ENCODE measurements around the gene LRCH3. TPM values are rescaled to one million over a fixed set of nuclear protein-coding genes. Genes with fewer than 3 reads are reported as not detected.

LRCH3 gene
- total and polyA plus RNA-seq, 11 donors = 11.1 to 40.3 (median 24.0) TPM

DNA sequence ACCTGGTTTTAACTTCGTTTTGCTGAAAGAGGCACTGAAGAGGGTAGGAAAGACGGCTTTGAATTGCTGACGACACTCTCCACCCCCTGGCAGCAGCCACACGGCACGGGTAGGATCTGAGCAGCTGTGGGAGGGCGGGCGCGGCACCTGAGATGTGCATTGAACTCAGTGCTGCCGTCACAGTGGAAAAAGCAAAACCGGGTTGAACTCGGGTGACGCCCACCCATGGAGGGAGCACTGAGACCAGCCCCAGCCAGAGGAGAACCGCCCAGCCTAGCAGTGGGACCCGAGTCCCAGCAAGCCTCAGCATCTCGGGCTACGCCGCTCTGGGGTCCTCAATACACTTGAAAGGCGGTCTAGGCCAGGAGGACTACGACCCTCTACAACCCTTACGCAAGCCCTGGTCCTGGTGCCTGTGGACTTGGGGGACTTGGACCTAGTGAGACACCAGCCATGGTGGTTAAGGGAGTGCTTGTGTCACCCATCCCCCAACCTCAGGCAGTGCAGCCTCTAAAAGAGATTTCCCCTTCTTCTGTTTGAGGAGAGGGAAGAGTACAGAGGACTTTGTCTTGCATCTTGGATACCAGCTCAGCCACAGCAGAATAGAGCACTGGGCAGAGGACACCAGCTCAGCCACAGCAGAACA, 108.9 kb downstream of the LRCH3 start:
- DNase-seq = no peak
- peak in 1 of 4 donors; percentile 45 for ATAC-seq
- no peaks in the 10 kb centered on the region for H3K36me3 ChIP-seq

DNA sequence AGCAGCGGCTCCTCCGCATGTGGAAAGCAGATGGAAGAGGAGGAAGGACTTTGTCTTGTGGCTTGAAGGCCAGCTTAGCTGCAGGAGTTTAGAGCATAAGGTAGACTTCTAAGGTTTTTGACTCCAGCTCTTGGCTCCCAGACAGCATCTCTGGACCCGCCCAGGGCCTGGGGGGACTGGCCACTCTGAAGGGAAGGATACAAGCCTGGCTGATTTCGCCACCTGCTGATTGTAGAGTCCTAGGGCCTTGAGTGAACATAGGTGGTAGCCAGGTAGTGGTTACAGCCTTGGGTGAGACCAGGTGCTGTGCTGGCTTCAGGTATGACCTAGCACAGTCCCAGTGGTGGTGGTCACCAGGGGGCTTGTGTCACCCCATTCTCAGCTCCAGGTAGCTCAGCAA, 110.6 kb downstream of the LRCH3 start:
- no peaks in the 10 kb centered on the region for H3K27me3 ChIP-seq
- no peaks in the 10 kb centered on the region for H3K36me3 ChIP-seq
- H3K4me1 ChIP-seq = peaks cover 0 to 13% (median 0%) of the 10 kb centered on the region in 12 donors
- intact Hi-C loops (cut with DNase I) = no loop called here
- WGBS, 4 donors = 81 to 97% (median 90%) methylated on average over 2 to 4 of the region's 4 CpGs
- H3K27ac ChIP-seq = no peak overlapping the region
- TF ChIP-seq, protein P1, sequence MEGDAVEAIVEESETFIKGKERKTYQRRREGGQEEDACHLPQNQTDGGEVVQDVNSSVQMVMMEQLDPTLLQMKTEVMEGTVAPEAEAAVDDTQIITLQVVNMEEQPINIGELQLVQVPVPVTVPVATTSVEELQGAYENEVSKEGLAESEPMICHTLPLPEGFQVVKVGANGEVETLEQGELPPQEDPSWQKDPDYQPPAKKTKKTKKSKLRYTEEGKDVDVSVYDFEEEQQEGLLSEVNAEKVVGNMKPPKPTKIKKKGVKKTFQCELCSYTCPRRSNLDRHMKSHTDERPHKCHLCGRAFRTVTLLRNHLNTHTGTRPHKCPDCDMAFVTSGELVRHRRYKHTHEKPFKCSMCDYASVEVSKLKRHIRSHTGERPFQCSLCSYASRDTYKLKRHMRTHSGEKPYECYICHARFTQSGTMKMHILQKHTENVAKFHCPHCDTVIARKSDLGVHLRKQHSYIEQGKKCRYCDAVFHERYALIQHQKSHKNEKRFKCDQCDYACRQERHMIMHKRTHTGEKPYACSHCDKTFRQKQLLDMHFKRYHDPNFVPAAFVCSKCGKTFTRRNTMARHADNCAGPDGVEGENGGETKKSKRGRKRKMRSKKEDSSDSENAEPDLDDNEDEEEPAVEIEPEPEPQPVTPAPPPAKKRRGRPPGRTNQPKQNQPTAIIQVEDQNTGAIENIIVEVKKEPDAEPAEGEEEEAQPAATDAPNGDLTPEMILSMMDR (IDR thresholded peaks at IDR 0.05) = no peak
- no peak for TF ChIP-seq POLR2A (IDR thresholded peaks at IDR 0.05)
- ATAC-seq (no peak), DNase-seq (no peak)
- peaks cover 0 to 5% (median 0%) of the 10 kb centered on the region in 12 donors for H3K9me3 ChIP-seq
- H3K4me3 ChIP-seq = no peak overlapping the region

More for the DNA sequence above, 108.9 kb downstream of the LRCH3 start:
- Histone ChIP-seq H3K27me3 (no peaks in the 10 kb centered on the region), H3K27ac (no peak overlapping the region), H3K9me3 (peaks cover 0 to 5% (median 0%) of the 10 kb centered on the region in 12 donors), H3K4me1 (no peaks in the 10 kb centered on the region), H3K4me3 (no peak overlapping the region)
- TF ChIP-seq POLR2A (IDR thresholded peaks at IDR 0.05) = no peak
- TF ChIP-seq, protein P1 (IDR thresholded peaks at IDR 0.05) = no peak
- WGBS, 4 donors = 68 to 84% (median 78%) methylated on average over 9 to 20 of the region's 20 CpGs
- intact Hi-C loops (cut with DNase I) = no loop called here

DNA sequence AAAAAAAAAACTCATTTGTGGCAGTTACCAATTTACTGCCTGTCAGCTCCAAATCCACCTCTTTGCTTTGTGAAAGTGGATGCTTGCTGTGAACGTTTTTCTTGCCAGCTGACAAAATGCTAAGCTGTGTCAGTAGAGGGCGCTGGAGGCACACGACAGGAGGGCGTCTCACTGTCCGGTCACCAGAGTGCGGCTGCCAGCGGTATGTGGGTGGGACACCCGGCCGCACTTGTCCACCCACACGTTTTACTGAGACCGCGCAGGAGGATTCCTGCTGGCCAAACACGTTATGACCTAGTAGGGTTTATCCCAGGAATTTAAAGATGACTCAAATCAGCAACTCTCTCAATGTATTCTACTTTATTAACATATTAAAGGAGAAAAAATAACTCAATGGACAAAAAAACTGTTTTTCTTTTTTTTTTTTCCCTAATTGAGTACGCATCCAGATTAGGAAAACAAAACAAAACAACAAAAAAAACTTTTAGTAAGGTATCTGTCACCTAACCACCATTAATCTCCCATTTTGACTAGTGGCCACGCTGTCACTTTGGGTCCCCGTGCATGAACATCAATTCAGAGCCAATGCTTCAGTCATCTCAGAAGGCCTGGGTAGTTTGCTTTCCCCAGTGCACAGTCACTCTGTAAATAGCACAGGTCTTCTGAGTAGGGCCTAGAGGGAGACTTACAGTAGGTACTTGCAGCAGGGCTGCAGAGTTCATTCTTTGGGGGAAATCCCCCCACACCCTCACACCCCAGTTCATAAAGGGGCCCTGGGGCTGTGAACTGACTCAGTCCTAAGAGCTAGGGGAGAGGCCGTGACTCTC, 115.2 kb downstream of the LRCH3 start:
- intact Hi-C loops (cut with DNase I) = loop anchor here in 6 of 10 donors (1.0 to 5.0 kb wide), 3 partner anchors 36 to 37 kb away; no protein-coding TSS in a partner anchor
- DNase-seq (peak; percentile 85 to 90 (median 89)), ATAC-seq (peak; percentile 90 to 98 (median 97))
- TF ChIP-seq, protein P1 (IDR thresholded peaks at IDR 0.05) = peak; percentile 82 to 96 (median 91)
- no peak for TF ChIP-seq POLR2A (IDR thresholded peaks at IDR 0.05)
- H3K36me3 ChIP-seq = no peaks in the 10 kb centered on the region
- H3K9me3 ChIP-seq = peaks cover 0 to 5% (median 0%) of the 10 kb centered on the region in 12 donors
- no peak overlapping the region for H3K27ac ChIP-seq
- WGBS, 4 donors = 13 to 17% (median 17%) methylated on average over 16 to 17 of the region's 17 CpGs
- H3K4me3 ChIP-seq = peak overlapping the region in 2 of 12 donors; percentile 28 to 29
- H3K4me1 ChIP-seq = peaks cover 0 to 13% (median 0%) of the 10 kb centered on the region in 12 donors
- H3K27me3 ChIP-seq = no peaks in the 10 kb centered on the region

DNA sequence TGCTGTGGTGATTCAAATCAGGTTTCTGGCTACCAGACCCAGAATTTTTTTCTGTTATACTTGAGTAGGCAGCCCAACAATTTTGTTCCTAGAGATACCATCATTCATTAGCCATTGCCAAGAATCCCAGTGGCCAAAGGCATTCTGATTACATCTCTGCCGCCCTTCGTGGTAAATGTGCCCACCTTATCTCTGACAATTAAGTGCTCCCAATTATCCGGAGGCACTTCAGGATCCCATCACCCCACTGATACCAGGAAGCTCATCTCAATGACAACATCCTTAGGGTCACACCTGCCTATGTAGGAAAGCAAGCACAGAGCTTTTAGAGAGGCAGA, 115.8 kb downstream of the LRCH3 start:
- 36 to 69% (median 39%) methylated on average over 3 of the region's 3 CpGs for WGBS, 4 donors
- ATAC-seq (no peak), DNase-seq (no peak)
- Histone ChIP-seq H3K9me3 (peaks cover 0 to 5% (median 0%) of the 10 kb centered on the region in 12 donors), H3K27ac (no peak overlapping the region), H3K36me3 (no peaks in the 10 kb centered on the region), H3K4me3 (no peak overlapping the region), H3K27me3 (no peaks in the 10 kb centered on the region), H3K4me1 (peaks cover 0 to 13% (median 0%) of the 10 kb centered on the region in 12 donors)
- no peak for TF ChIP-seq POLR2A (IDR thresholded peaks at IDR 0.05)
- TF ChIP-seq, protein P1 (IDR thresholded peaks at IDR 0.05) = no peak
- intact Hi-C loops (cut with DNase I) = loop anchor here in 6 of 10 donors (1.0 to 5.0 kb wide), 3 partner anchors 35 to 36 kb away; no protein-coding TSS in a partner anchor

Measured in heart left ventricle (tissue), 16 donors.